ENCODE measurements around the gene RPS8.
A peak's percentile ranks its signal among the peaks of the same experiment; 100 is the strongest.

The RPS8 gene

DNA sequence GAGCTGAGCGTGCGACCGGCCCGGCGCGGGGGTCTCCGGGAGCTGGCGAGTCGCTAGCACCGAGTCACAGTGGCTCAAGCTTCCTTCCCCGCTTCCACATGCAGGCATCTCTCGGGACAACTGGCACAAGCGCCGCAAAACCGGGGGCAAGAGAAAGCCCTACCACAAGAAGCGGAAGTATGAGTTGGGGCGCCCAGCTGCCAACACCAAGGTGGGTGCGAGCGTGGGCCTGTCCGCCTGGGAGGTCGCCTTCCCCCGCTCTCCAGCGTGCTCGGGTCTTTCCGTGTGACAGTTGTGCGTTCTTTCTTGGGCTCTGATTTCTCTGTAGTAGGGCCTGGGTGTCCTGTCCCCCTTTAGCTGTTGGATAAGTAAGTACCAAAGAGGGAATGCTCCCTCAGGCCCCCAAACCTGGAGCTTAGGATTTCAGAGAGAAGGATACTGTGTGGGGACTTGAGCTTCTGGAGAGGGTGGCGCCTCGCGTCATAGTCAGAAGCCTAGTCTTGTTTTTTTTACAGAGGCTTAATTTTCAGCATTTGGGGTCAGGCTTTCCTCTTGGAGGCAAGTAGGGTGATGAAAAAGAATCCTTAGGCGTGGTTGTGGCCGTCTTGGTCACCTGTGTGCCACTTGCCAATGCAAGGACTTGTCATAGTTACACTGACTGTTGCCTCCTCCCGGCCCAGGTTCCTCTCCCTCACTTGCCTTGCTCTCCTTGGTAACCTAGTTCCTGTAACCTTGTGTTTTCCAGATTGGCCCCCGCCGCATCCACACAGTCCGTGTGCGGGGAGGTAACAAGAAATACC, 790 bp downstream of the RPS8 start:
- peaks cover 43% of the 10 kb centered on the region for H3K36me3 Mint-ChIP-seq (ENCODE audit: low read depth)
- H3K9me3 Mint-ChIP-seq, result no peaks in the 10 kb centered on the region
- no peaks in the 10 kb centered on the region for H3K27me3 Mint-ChIP-seq (ENCODE audit: low read depth)
- peak overlapping the region; percentile 89 for H3K27ac Mint-ChIP-seq
- H3K4me3 Mint-ChIP-seq, result peak overlapping the region; percentile 90
- H3K4me1 Mint-ChIP-seq (ENCODE audit: low read depth), result peaks cover 31% of the 10 kb centered on the region

DNA sequence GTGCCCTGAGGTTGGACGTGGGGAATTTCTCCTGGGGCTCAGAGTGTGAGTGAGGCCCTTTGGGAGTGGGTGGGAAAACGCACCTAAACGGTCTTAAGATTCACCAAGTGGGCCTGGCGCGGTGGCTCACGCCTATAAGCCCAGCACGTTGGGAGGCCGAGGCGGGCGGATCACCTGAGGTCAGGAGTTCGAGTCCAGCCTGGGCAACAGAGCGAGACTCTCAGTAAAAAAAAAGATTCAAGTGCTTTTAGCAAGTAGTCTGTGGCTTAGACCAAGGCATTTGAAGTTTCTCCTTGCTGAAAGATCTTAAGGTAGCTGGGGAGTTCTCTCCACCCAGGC, 1.4 kb downstream of the RPS8 start:
- Mint-ChIP-seq H3K4me1 (ENCODE audit: low read depth) (peaks cover 32% of the 10 kb centered on the region), H3K9me3 (no peaks in the 10 kb centered on the region), H3K36me3 (ENCODE audit: low read depth) (peaks cover 49% of the 10 kb centered on the region), H3K27ac (peak overlapping the region; percentile 89), H3K4me3 (peak overlapping the region; percentile 90), H3K27me3 (ENCODE audit: low read depth) (no peaks in the 10 kb centered on the region)

DNA sequence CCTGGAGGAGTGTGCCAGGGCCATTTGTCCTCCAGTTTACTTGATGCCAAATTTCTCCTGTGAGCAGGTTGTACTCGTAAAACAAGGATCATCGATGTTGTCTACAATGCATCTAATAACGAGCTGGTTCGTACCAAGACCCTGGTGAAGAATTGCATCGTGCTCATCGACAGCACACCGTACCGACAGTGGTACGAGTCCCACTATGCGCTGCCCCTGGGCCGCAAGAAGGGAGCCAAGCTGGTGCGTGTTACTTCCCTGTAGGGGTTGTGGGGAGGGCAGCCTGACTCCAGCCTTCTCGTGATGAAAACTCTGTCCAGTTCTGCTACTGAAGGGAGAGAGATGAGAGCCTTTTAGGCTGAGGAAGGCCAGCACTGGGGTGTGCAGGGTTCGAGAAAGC, 2.2 kb downstream of the RPS8 start:
- Mint-ChIP-seq H3K36me3 (ENCODE audit: low read depth) (peaks cover 49% of the 10 kb centered on the region), H3K4me3 (peak overlapping the region; percentile 90), H3K27ac (peak overlapping the region; percentile 59), H3K9me3 (no peaks in the 10 kb centered on the region), H3K27me3 (ENCODE audit: low read depth) (no peaks in the 10 kb centered on the region), H3K4me1 (ENCODE audit: low read depth) (peaks cover 32% of the 10 kb centered on the region)

GRCh38 chr1:44777969-44778635, 2.8 kb downstream of the RPS8 start:
- Mint-ChIP-seq H3K27me3 (ENCODE audit: low read depth) (no peaks in the 10 kb centered on the region), H3K36me3 (ENCODE audit: low read depth) (peaks cover 49% of the 10 kb centered on the region), H3K4me3 (peak overlapping the region; percentile 90), H3K4me1 (ENCODE audit: low read depth) (peaks cover 32% of the 10 kb centered on the region), H3K27ac (peak overlapping the region; percentile 59), H3K9me3 (no peaks in the 10 kb centered on the region)

- no peak overlapping the region for H3K27ac Mint-ChIP-seq
- H3K4me3 Mint-ChIP-seq, result peak overlapping the region; percentile 59
- H3K4me1 Mint-ChIP-seq (ENCODE audit: low read depth), result peaks cover 38% of the 10 kb centered on the region
Observed at GRCh38 chr1:44778705-44779576, 3.6 kb downstream of the RPS8 start.

GRCh38 chr1:44780583-44781121, 5.3 kb downstream of the RPS8 start:
- Mint-ChIP-seq H3K9me3 (no peaks in the 10 kb centered on the region), H3K27ac (no peak overlapping the region), H3K4me3 (no peak overlapping the region), H3K4me1 (ENCODE audit: low read depth) (peaks cover 41% of the 10 kb centered on the region), H3K27me3 (ENCODE audit: low read depth) (no peaks in the 10 kb centered on the region), H3K36me3 (ENCODE audit: low read depth) (peaks cover 51% of the 10 kb centered on the region)

More at GRCh38 chr1:44778705-44779576, 3.6 kb downstream of the RPS8 start:
- Mint-ChIP-seq H3K27me3 (ENCODE audit: low read depth) (no peaks in the 10 kb centered on the region), H3K36me3 (ENCODE audit: low read depth) (peaks cover 51% of the 10 kb centered on the region), H3K9me3 (no peaks in the 10 kb centered on the region)

DNA sequence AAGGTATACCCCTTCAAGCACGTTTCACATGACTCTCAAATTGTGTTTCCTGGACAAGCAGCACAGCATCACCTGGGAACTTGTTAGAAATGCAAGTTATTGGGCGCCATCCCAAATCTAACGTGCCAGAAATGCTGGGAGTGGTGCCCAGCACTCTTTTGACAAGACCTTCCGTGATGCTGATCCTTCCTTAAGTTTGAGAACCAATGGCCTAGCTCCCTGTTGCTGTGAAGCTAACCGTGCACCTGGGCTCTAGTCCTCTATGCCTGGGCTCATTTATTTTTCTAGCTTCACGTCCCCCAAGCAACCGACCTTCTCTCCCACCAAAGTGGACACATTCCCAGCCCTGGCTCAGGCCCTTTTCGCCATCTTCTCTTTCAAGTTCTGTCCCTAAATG, 8.4 kb downstream of the RPS8 start:
- Mint-ChIP-seq H3K36me3 (ENCODE audit: low read depth) (peaks cover 26% of the 10 kb centered on the region), H3K27ac (peak overlapping the region; percentile 43), H3K9me3 (no peaks in the 10 kb centered on the region), H3K4me1 (ENCODE audit: low read depth) (peaks cover 30% of the 10 kb centered on the region), H3K27me3 (ENCODE audit: low read depth) (no peaks in the 10 kb centered on the region), H3K4me3 (peak overlapping the region; percentile 47)

DNA sequence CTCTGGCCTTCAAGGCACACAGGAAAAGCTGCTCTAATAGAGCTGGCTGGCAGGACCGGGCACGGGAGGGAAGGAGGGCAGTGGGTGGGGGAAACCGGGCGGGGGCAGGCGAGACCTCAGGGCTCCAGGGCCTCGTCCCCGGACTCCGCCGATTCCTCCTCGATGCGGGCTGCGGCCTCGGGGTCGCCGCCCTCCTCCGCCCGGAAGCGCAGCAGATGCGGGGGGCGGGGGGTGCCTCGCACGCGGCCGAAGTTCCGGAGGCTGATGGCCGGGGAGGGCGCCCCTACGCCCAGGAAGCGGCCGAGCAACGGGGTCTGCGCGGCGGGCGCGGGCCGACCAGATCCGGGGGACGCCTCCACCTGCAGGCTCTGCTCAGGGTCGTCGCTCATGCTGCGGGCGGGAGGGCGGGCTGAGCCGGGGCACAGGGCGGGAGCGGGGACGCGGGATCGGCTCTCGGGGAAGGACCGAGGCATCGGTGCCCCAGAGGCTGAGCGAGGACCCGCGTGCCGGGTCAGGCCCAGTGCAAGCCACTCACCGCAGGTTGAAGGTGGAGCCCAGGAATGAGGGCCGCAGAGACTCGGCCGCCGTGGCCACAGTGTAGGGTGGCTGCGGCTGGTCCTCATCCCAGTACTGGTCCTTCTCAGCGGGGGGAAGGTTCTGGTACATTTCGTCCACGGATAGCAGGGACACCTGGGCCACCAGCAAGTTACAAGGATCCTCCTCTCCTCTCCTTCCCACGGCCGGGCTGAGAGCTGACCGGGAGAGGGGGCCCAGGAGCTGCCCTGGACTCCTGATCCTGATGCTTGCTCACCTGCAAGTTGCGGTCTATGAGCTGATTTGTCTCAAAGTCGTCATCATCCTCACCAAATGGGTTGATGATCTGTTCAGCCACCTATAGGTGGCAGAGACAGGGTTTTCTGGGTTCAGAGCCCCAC, 9.0 kb downstream of the RPS8 start:
- Mint-ChIP-seq H3K4me3 (peak overlapping the region; percentile 65), H3K4me1 (ENCODE audit: low read depth) (peaks cover 26% of the 10 kb centered on the region), H3K27ac (peak overlapping the region; percentile 45), H3K27me3 (ENCODE audit: low read depth) (no peaks in the 10 kb centered on the region), H3K36me3 (ENCODE audit: low read depth) (peaks cover 20% of the 10 kb centered on the region), H3K9me3 (no peaks in the 10 kb centered on the region)

DNA sequence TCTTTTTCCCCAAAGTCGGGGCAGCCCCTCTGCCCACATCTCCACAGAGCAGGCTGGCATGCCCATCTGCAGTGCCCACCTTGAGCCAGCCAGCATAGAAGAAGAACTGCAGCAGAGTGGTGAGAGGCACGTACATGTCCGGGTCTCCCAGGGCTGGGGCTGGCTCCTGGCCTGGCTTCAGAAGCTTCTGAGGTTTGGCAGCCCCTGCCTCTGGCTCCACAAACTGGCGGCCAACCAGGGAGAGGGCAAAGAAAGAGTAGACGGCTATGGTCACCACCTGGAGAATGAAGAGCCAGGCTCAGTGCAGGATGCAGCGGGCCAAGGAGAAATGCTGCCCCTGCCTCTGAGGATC, 9.7 kb downstream of the RPS8 start:
- no peaks in the 10 kb centered on the region for H3K27me3 Mint-ChIP-seq (ENCODE audit: low read depth)
- H3K27ac Mint-ChIP-seq, result peak overlapping the region; percentile 45
- peak overlapping the region; percentile 65 for H3K4me3 Mint-ChIP-seq
- H3K36me3 Mint-ChIP-seq (ENCODE audit: low read depth), result peaks cover 18% of the 10 kb centered on the region
- no peaks in the 10 kb centered on the region for H3K9me3 Mint-ChIP-seq
- H3K4me1 Mint-ChIP-seq (ENCODE audit: low read depth), result peaks cover 26% of the 10 kb centered on the region

GRCh38 chr1:44785501-44786137, 10.3 kb downstream of the RPS8 start:
- H3K9me3 Mint-ChIP-seq, result no peaks in the 10 kb centered on the region
- H3K4me1 Mint-ChIP-seq (ENCODE audit: low read depth), result peaks cover 26% of the 10 kb centered on the region
- H3K27me3 Mint-ChIP-seq (ENCODE audit: low read depth), result no peaks in the 10 kb centered on the region
- H3K4me3 Mint-ChIP-seq, result peak overlapping the region; percentile 65
- H3K27ac Mint-ChIP-seq, result no peak overlapping the region
- peaks cover 12% of the 10 kb centered on the region for H3K36me3 Mint-ChIP-seq (ENCODE audit: low read depth)

DNA sequence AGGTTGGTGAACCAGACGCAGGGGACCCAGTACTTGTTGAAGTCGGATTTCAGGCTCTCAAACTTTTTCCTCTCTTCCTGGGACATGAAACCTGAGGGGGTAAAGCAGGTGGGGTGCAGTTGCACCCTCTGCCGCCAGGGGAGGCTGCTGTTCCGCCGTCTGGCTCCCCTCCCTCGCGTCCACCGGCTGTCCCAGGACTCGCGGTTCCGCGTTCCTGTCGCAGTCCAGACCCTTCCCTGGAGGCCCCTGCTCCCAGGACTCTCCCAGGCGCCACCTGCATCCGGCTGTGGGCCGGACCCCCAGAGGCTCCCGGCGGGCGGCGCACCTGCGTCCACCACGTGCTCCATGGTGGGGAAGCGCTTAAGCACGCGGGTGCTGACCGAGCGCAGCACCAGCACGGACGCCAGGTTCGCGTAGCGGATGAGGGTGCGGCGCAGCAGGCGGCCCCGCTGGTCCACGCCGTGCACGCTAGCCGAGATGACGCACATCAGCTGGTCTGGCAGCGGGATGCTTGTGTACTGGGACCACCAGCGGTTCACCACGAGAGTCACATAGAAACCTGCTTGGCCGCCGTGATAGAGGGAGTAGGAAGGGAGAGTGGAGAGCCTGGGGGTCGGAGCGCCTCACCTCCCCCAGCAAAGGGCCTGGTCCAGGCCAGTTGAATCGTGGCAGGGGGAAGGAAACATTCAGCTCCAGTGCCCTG, 10.9 kb downstream of the RPS8 start:
- no peaks in the 10 kb centered on the region for H3K27me3 Mint-ChIP-seq (ENCODE audit: low read depth)
- no peaks in the 10 kb centered on the region for H3K9me3 Mint-ChIP-seq
- peak overlapping the region; percentile 65 for H3K4me3 Mint-ChIP-seq

GRCh38 chr1:44786841-44787426, 11.6 kb downstream of the RPS8 start:
- H3K4me3 Mint-ChIP-seq, result peak overlapping the region; percentile 65
- no peaks in the 10 kb centered on the region for H3K27me3 Mint-ChIP-seq (ENCODE audit: low read depth)
- H3K27ac Mint-ChIP-seq, result no peak overlapping the region
- H3K4me1 Mint-ChIP-seq (ENCODE audit: low read depth), result peaks cover 24% of the 10 kb centered on the region
- peaks cover 3% of the 10 kb centered on the region for H3K36me3 Mint-ChIP-seq (ENCODE audit: low read depth)
- no peaks in the 10 kb centered on the region for H3K9me3 Mint-ChIP-seq

More for the DNA sequence above, 10.9 kb downstream of the RPS8 start:
- Mint-ChIP-seq H3K4me1 (ENCODE audit: low read depth) (peaks cover 24% of the 10 kb centered on the region), H3K27ac (no peak overlapping the region), H3K36me3 (ENCODE audit: low read depth) (peaks cover 6% of the 10 kb centered on the region)
